ENCODE results near the gene ATOSA.

The ATOSA gene

GRCh38 chr15:52679232-52680040 lies at the start of gene ATOSA:
Gene ATOSA (minus strand): TSS chr15:52679388. CDS start chr15:52678021, 1,367 bp downstream.
- DNase-seq (ENCODE audit: low read depth, low spot score), result peak; percentile 22
- peak; percentile 31; the same call in 1 of the 2 replicates for TF ChIP-seq POLR2AphosphoS5 (IDR thresholded peaks at IDR 0.05; ENCODE audit: borderline replicate concordance, low read depth, low read length)
- TF ChIP-seq EZH2 (IDR thresholded peaks at IDR 0.05), result no peak
- Histone ChIP-seq H3K9me3 (ENCODE audit: low read depth, low read length) (no peaks in the 10 kb centered on the region), H3K27ac (no peak within 1 kb of the TSS), H3K4me3 (peak within 1 kb of the TSS; percentile 93), H3K9ac (ENCODE audit: insufficient read length) (peak within 1 kb of the TSS; percentile 69), H3K36me3 (ENCODE audit: insufficient read depth, low read length) (no peaks in the 10 kb centered on the region)

GRCh38 chr15:52728899-52729298 lies 49.7 kb upstream of the ATOSA start:
- Histone ChIP-seq H3K9me3 (ENCODE audit: low read depth, low read length) (no peaks in the 10 kb centered on the region), H3K4me3 (no peak overlapping the region), H3K27ac (no peak overlapping the region), H3K9ac (ENCODE audit: insufficient read length) (peak overlapping the region; percentile 7), H3K36me3 (ENCODE audit: insufficient read depth, low read length) (no peaks in the 10 kb centered on the region)
- TF ChIP-seq POLR2AphosphoS5 (IDR thresholded peaks at IDR 0.05; ENCODE audit: borderline replicate concordance, low read depth, low read length) (no peak), EZH2 (IDR thresholded peaks at IDR 0.05) (no peak), FOXP2 (optimal IDR thresholded peaks at IDR 0.05; ENCODE audit: control extremely low read depth, extremely low read length, insufficient read depth) (no peak)
- no peak for DNase-seq (ENCODE audit: low read depth, low spot score)

- peak; percentile 35 for DNase-seq (ENCODE audit: low read depth, low spot score)
Measured at GRCh38 chr15:52727815-52728214, 48.6 kb upstream of the ATOSA start.

GRCh38 chr15:52726195-52726594 lies 47.0 kb upstream of the ATOSA start:
- Histone ChIP-seq H3K9ac (ENCODE audit: insufficient read length) (no peak overlapping the region), H3K9me3 (ENCODE audit: low read depth, low read length) (no peaks in the 10 kb centered on the region), H3K4me3 (no peak overlapping the region), H3K27ac (no peak overlapping the region), H3K36me3 (ENCODE audit: insufficient read depth, low read length) (no peaks in the 10 kb centered on the region)
- TF ChIP-seq FOXP2 (optimal IDR thresholded peaks at IDR 0.05; ENCODE audit: control extremely low read depth, extremely low read length, insufficient read depth) (no peak), EZH2 (IDR thresholded peaks at IDR 0.05) (no peak), POLR2AphosphoS5 (IDR thresholded peaks at IDR 0.05; ENCODE audit: borderline replicate concordance, low read depth, low read length) (no peak)
- DNase-seq (ENCODE audit: low read depth, low spot score), result no peak

More at GRCh38 chr15:52727815-52728214, 48.6 kb upstream of the ATOSA start:
- no peak for TF ChIP-seq FOXP2 (optimal IDR thresholded peaks at IDR 0.05; ENCODE audit: control extremely low read depth, extremely low read length, insufficient read depth)
- TF ChIP-seq POLR2AphosphoS5 (IDR thresholded peaks at IDR 0.05; ENCODE audit: borderline replicate concordance, low read depth, low read length), result no peak
- no peak for TF ChIP-seq EZH2 (IDR thresholded peaks at IDR 0.05)
- Histone ChIP-seq H3K27ac (no peak overlapping the region), H3K9me3 (ENCODE audit: low read depth, low read length) (no peaks in the 10 kb centered on the region), H3K4me3 (no peak overlapping the region), H3K9ac (ENCODE audit: insufficient read length) (no peak overlapping the region), H3K36me3 (ENCODE audit: insufficient read depth, low read length) (no peaks in the 10 kb centered on the region)

GRCh38 chr15:52718551-52718950 lies 39.4 kb upstream of the ATOSA start:
- Histone ChIP-seq H3K9ac (ENCODE audit: insufficient read length) (no peak overlapping the region), H3K4me3 (no peak overlapping the region), H3K9me3 (ENCODE audit: low read depth, low read length) (no peaks in the 10 kb centered on the region), H3K36me3 (ENCODE audit: insufficient read depth, low read length) (no peaks in the 10 kb centered on the region), H3K27ac (no peak overlapping the region)
- TF ChIP-seq POLR2AphosphoS5 (IDR thresholded peaks at IDR 0.05; ENCODE audit: borderline replicate concordance, low read depth, low read length) (no peak), EZH2 (IDR thresholded peaks at IDR 0.05) (no peak), FOXP2 (optimal IDR thresholded peaks at IDR 0.05; ENCODE audit: control extremely low read depth, extremely low read length, insufficient read depth) (no peak)
- DNase-seq (ENCODE audit: low read depth, low spot score), result no peak

- no peak overlapping the region for H3K9ac ChIP-seq (ENCODE audit: insufficient read length)
- no peak for DNase-seq (ENCODE audit: low read depth, low spot score)
- no peak for TF ChIP-seq EZH2 (IDR thresholded peaks at IDR 0.05)
- TF ChIP-seq POLR2AphosphoS5 (IDR thresholded peaks at IDR 0.05; ENCODE audit: borderline replicate concordance, low read depth, low read length), result no peak
- no peak for TF ChIP-seq FOXP2 (optimal IDR thresholded peaks at IDR 0.05; ENCODE audit: control extremely low read depth, extremely low read length, insufficient read depth)
- no peaks in the 10 kb centered on the region for H3K9me3 ChIP-seq (ENCODE audit: low read depth, low read length)
- H3K36me3 ChIP-seq (ENCODE audit: insufficient read depth, low read length), result no peaks in the 10 kb centered on the region
- no peak overlapping the region for H3K27ac ChIP-seq
- no peak overlapping the region for H3K4me3 ChIP-seq
Measured at GRCh38 chr15:52717924-52718323, 38.7 kb upstream of the ATOSA start.

GRCh38 chr15:52717481-52717880 lies 38.3 kb upstream of the ATOSA start:
- DNase-seq (ENCODE audit: low read depth, low spot score), result no peak
- no peaks in the 10 kb centered on the region for H3K36me3 ChIP-seq (ENCODE audit: insufficient read depth, low read length)

GRCh38 chr15:52716536-52716935 lies 37.3 kb upstream of the ATOSA start:
- H3K27ac ChIP-seq, result no peak overlapping the region
- no peaks in the 10 kb centered on the region for H3K36me3 ChIP-seq (ENCODE audit: insufficient read depth, low read length)
- no peak for TF ChIP-seq EZH2 (IDR thresholded peaks at IDR 0.05)
- no peak for TF ChIP-seq POLR2AphosphoS5 (IDR thresholded peaks at IDR 0.05; ENCODE audit: borderline replicate concordance, low read depth, low read length)
- TF ChIP-seq FOXP2 (optimal IDR thresholded peaks at IDR 0.05; ENCODE audit: control extremely low read depth, extremely low read length, insufficient read depth), result no peak
- no peak overlapping the region for H3K4me3 ChIP-seq
- no peak overlapping the region for H3K9ac ChIP-seq (ENCODE audit: insufficient read length)
- DNase-seq (ENCODE audit: low read depth, low spot score), result no peak
- no peaks in the 10 kb centered on the region for H3K9me3 ChIP-seq (ENCODE audit: low read depth, low read length)

More at GRCh38 chr15:52717481-52717880, 38.3 kb upstream of the ATOSA start:
- no peak for TF ChIP-seq EZH2 (IDR thresholded peaks at IDR 0.05)
- no peak for TF ChIP-seq POLR2AphosphoS5 (IDR thresholded peaks at IDR 0.05; ENCODE audit: borderline replicate concordance, low read depth, low read length)
- no peak for TF ChIP-seq FOXP2 (optimal IDR thresholded peaks at IDR 0.05; ENCODE audit: control extremely low read depth, extremely low read length, insufficient read depth)
- Histone ChIP-seq H3K27ac (no peak overlapping the region), H3K4me3 (no peak overlapping the region), H3K9me3 (ENCODE audit: low read depth, low read length) (no peaks in the 10 kb centered on the region), H3K9ac (ENCODE audit: insufficient read length) (no peak overlapping the region)
